ACHN (cell line): ENCODE results near the gene EGLN3.
"Not testable (repeated sequence)": the region's sequence is repeated elsewhere in the genome, so short reads cannot be mapped to it uniquely, and the experiment has no call there.

Experiments
- DNase-seq: peaks from one replicate; pipeline ENCODE4 v3.0.0-alpha.2; 2015
- in situ Hi-C: cut with HindIII; loops from 2 replicates; pipeline ENCODE4 v1.10.0; 2017; ENCODE audit warnings: low sequenced_read_pairs, low pct_ligation_motif_present, low pct_unique_long_range_greater_than_20kb

The EGLN3 gene

GRCh38 chr14:33964599-33965317 lies 13.9 kb upstream of the EGLN3 start:
- in situ Hi-C loops, result no loop called here
- no peak for DNase-seq

- no peak for DNase-seq
- in situ Hi-C loops, result no loop called here
Observed at GRCh38 chr14:33963892-33964291, 13.0 kb upstream of the EGLN3 start.

GRCh38 chr14:33962466-33962865 lies 11.6 kb upstream of the EGLN3 start:
- DNase-seq, in situ Hi-C loops: not testable (repeated sequence)

- in situ Hi-C loops, result no loop called here
- no peak for DNase-seq
Observed at GRCh38 chr14:33962016-33962415, 11.1 kb upstream of the EGLN3 start.

- DNase-seq, result no peak
Observed at GRCh38 chr14:33959692-33960151, 8.8 kb upstream of the EGLN3 start.

GRCh38 chr14:33958605-33959226 lies 7.8 kb upstream of the EGLN3 start:
- in situ Hi-C loops, result no loop called here
- DNase-seq, result no peak

More at GRCh38 chr14:33959692-33960151, 8.8 kb upstream of the EGLN3 start:
- in situ Hi-C loops, result no loop called here

GRCh38 chr14:33957993-33958392 lies 7.1 kb upstream of the EGLN3 start:
- in situ Hi-C loops, result no loop called here

GRCh38 chr14:33957299-33957698 lies 6.4 kb upstream of the EGLN3 start:
- in situ Hi-C loops, result no loop called here

More at GRCh38 chr14:33957993-33958392, 7.1 kb upstream of the EGLN3 start:
- no peak for DNase-seq

GRCh38 chr14:33956640-33957039 lies 5.8 kb upstream of the EGLN3 start:
- no peak for DNase-seq
- in situ Hi-C loops, result no loop called here

More at GRCh38 chr14:33957299-33957698, 6.4 kb upstream of the EGLN3 start:
- DNase-seq, result no peak

- DNase-seq, result no peak
- in situ Hi-C loops, result no loop called here
Observed at GRCh38 chr14:33954016-33954598, 3.2 kb upstream of the EGLN3 start.

GRCh38 chr14:33952541-33952940 lies 1.7 kb upstream of the EGLN3 start:
- in situ Hi-C loops, result no loop called here

GRCh38 chr14:33951183-33951840 lies 438 bp upstream of the EGLN3 start:
- in situ Hi-C loops, result no loop called here

More at GRCh38 chr14:33952541-33952940, 1.7 kb upstream of the EGLN3 start:
- no peak for DNase-seq

GRCh38 chr14:33949411-33949893 lies 1.4 kb downstream of the EGLN3 start:
- DNase-seq, result no peak
- in situ Hi-C loops, result no loop called here

More at GRCh38 chr14:33951183-33951840, 438 bp upstream of the EGLN3 start:
- DNase-seq, result no peak

GRCh38 chr14:33948869-33949408 lies 1.9 kb downstream of the EGLN3 start:
- in situ Hi-C loops, result no loop called here
- no peak for DNase-seq

GRCh38 chr14:33948145-33948868 lies 2.6 kb downstream of the EGLN3 start:
- in situ Hi-C loops, result no loop called here
- DNase-seq, result no peak

- no peak for DNase-seq
- in situ Hi-C loops, result no loop called here
Observed at GRCh38 chr14:33946679-33947476, 4.0 kb downstream of the EGLN3 start.
